ENCODE data around the gene ATRX.

DNA sequence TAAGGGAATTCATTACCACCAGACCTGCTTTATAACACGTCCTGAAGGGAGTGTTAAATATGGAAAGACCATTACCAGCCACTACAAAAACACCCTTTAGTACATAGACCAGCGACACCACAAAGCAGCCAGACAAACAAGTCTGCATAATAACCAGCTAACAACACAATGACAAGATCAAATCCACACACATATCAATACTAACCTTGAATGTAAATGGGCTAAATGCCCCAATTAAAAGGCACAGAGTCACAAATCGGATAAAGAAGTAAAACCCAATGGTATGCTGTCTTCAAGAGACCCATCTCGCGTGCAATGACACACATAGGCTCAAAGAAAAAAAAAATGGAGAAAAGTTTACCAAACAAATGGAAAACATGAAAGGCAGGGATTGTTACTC lies 302.0 kb downstream of the ATRX start:
- TF ChIP-seq, protein P1, sequence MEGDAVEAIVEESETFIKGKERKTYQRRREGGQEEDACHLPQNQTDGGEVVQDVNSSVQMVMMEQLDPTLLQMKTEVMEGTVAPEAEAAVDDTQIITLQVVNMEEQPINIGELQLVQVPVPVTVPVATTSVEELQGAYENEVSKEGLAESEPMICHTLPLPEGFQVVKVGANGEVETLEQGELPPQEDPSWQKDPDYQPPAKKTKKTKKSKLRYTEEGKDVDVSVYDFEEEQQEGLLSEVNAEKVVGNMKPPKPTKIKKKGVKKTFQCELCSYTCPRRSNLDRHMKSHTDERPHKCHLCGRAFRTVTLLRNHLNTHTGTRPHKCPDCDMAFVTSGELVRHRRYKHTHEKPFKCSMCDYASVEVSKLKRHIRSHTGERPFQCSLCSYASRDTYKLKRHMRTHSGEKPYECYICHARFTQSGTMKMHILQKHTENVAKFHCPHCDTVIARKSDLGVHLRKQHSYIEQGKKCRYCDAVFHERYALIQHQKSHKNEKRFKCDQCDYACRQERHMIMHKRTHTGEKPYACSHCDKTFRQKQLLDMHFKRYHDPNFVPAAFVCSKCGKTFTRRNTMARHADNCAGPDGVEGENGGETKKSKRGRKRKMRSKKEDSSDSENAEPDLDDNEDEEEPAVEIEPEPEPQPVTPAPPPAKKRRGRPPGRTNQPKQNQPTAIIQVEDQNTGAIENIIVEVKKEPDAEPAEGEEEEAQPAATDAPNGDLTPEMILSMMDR (IDR thresholded peaks at IDR 0.05), result no peak
- no peak for TF ChIP-seq POLR2A (IDR thresholded peaks at IDR 0.05)

All from esophagus squamous epithelium (tissue), 4 donors.